ENCODE results near the gene NEK5. TPM values are rescaled to one million over a fixed set of nuclear protein-coding genes. Genes with fewer than 3 reads are reported as not detected.
"Not testable (repeated sequence)": the region's sequence is repeated elsewhere in the genome, so short reads cannot be mapped to it uniquely, and the experiment has no call there.

NEK5 gene
- total and polyA plus RNA-seq, 2 of the 8 experiments (the other 6 are each of a cell fraction or from before 2014, with no cell fraction given), result 0.12 to 0.35 TPM

- H2BK120ac ChIP-seq (replicated peaks; ENCODE audit: low read depth, low read length); FAIRE-seq; H2AK5ac ChIP-seq (ENCODE audit: low read depth, low read length); H3K36me3 ChIP-seq (ENCODE audit: control insufficient read depth in 2 of 4, insufficient read depth in 4 of 4, low read length in 3 of 4); H3K9me3 ChIP-seq (ENCODE audit: insufficient read depth in 2 of 2, low read depth in 1 of 2, low read length in 1 of 2); POLR2A ChIA-PET (ENCODE audit: partially characterized antibody); H4K20me1 ChIP-seq (replicated peaks in 1 of 2; ENCODE audit: control insufficient read depth in 1 of 2, insufficient read depth in 2 of 2, low read length in 2 of 2); H4K5ac ChIP-seq (ENCODE audit: insufficient read length, low read depth, low read length); H2AFZ ChIP-seq (ENCODE audit: low read length); H3K4ac ChIP-seq (replicated peaks; ENCODE audit: insufficient read length, low read depth, low read length); H3K4me1 ChIP-seq (replicated peaks in 1 of 4; ENCODE audit: control insufficient read depth in 3 of 4, insufficient read depth in 4 of 4, low read length in 3 of 4); H2BK12ac ChIP-seq (ENCODE audit: low read depth, low read length); H2BK20ac ChIP-seq (ENCODE audit: low read length); H3K27ac ChIP-seq (ENCODE audit: low read depth, low read length); CTCF ChIA-PET (ENCODE audit: partially characterized antibody); H2BK5ac ChIP-seq (ENCODE audit: low read depth, low read length); H3K4me3 ChIP-seq (ENCODE audit: extremely low read depth in 1 of 4, insufficient read depth in 2 of 4, low read depth in 3 of 4, low read length in 4 of 4); H3K4me2 ChIP-seq (ENCODE audit: insufficient read depth in 1 of 2, low read depth in 2 of 2, low read length in 2 of 2); H3K23me2 ChIP-seq (ENCODE audit: low read depth, low read length); H3K79me2 ChIP-seq (ENCODE audit: control insufficient read depth in 1 of 2, insufficient read depth in 2 of 2, low read length in 2 of 2); H3K23ac ChIP-seq (ENCODE audit: insufficient read length); H3K18ac ChIP-seq (ENCODE audit: extremely low read depth, low read length); H3K27me3 ChIP-seq (replicated peaks in 1 of 4; ENCODE audit: control insufficient read depth in 3 of 4, extremely low read depth in 1 of 4, insufficient read depth in 3 of 4, low read length in 3 of 4); DNase-seq (ENCODE audit: low read depth in 1 of 2, low spot score in 2 of 2); H2BK15ac ChIP-seq (ENCODE audit: low read length); H3K14ac ChIP-seq (ENCODE audit: insufficient read length); H3K56ac ChIP-seq (replicated peaks; ENCODE audit: insufficient read length, low read depth, low read length); H3K79me1 ChIP-seq (ENCODE audit: low read depth, low read length); H4K91ac ChIP-seq (replicated peaks; ENCODE audit: insufficient read length, low read length); H3K9ac ChIP-seq (replicated peaks in 1 of 4; ENCODE audit: extremely low read depth in 1 of 4, low read depth in 3 of 4, low read length in 3 of 4); H4K8ac ChIP-seq (ENCODE audit: extremely low read depth, insufficient read depth, low read length): not testable (repeated sequence)
- WGBS, 2 experiments (ENCODE audit: extremely low coverage in 1 of 2, insufficient coverage in 1 of 2, insufficient read length in 1 of 2, insufficient replicate concordance in 2 of 2, low coverage in 1 of 2, low lambda C conversion rate in 2 of 2, missing lambda C conversion rate in 1 of 2), result no CpG with 5 or more reads among the region's 36 CpGs
Measured at GRCh38 chr13:52079891-52080290, 49.0 kb downstream of the NEK5 start.

Data from H1 (cell line).